ENCODE results near the gene CDC45. TPM values are rescaled to one million over a fixed set of nuclear protein-coding genes. Genes with fewer than 3 reads are reported as not detected.
"Not testable (repeated sequence)": the region's sequence is repeated elsewhere in the genome, so short reads cannot be mapped to it uniquely, and the experiment has no call there.

The CDC45 gene
- polyA plus RNA-seq, 1 donor (not counting 4 experiments of a cell fraction or from before 2014, with no cell fraction given) = 22.7 TPM

- TF ChIP-seq EZH2 (IDR thresholded peaks at IDR 0.05; ENCODE audit: low read length) (no peak), CTCF (optimal IDR thresholded peaks at IDR 0.05 in 1 of 3, IDR thresholded peaks at IDR 0.05 in 1 of 3, conservative IDR thresholded peaks at IDR 0.05 in 1 of 3; ENCODE audit: extremely low read depth in 1 of 3, insufficient read depth in 2 of 3, low read length in 3 of 3) (no peak)
- no peaks in the 10 kb centered on the region for H3K27me3 ChIP-seq (ENCODE audit: control insufficient read depth, extremely low read depth, insufficient read depth, low read length)
- FAIRE-seq = no peak
- H3K27ac ChIP-seq (ENCODE audit: control insufficient read depth, insufficient read depth, low read length) = no peak overlapping the region
- H3K4me1 ChIP-seq (ENCODE audit: control insufficient read depth, extremely low read depth, insufficient read depth, low read length) = no peaks in the 10 kb centered on the region
- H3K79me2 ChIP-seq (ENCODE audit: control insufficient read depth, insufficient read depth, low read length) = peaks cover 49% of the 10 kb centered on the region
- H3K36me3 ChIP-seq (ENCODE audit: control insufficient read depth in 2 of 2, extremely low read depth in 1 of 2, insufficient read depth in 2 of 2, low read length in 2 of 2) = peaks cover 3 to 6% of the 10 kb centered on the region in 2 experiments
- H3K4me3 ChIP-seq (ENCODE audit: control insufficient read depth in 2 of 3, extremely low read depth in 1 of 3, insufficient read depth in 2 of 3, low read depth in 1 of 3, low read length in 3 of 3) = no peak overlapping the region
- H3K4me2 ChIP-seq (ENCODE audit: control insufficient read depth, extremely low read depth, insufficient read depth, low read depth, low read length) = no peak overlapping the region
- dilution Hi-C loops (cut with MboI; ENCODE audit: extremely low pct_ligation_motif_present, low sequenced_read_pairs) = no loop called here
- no peak for DNase-seq (ENCODE audit: low read depth, low spot score)
- H2AFZ ChIP-seq (ENCODE audit: control insufficient read depth, low read length) = no peak overlapping the region
- H3K9ac ChIP-seq (ENCODE audit: control insufficient read depth, extremely low read depth, insufficient read depth, low read length) = no peak overlapping the region
- no peaks in the 10 kb centered on the region for H3K9me3 ChIP-seq (ENCODE audit: control insufficient read depth, low read depth, low read length)
- H3K9me1 ChIP-seq (ENCODE audit: control insufficient read depth, extremely low read depth, insufficient read depth, low read length) = no peaks in the 10 kb centered on the region
- peaks cover 2% of the 10 kb centered on the region for H4K20me1 ChIP-seq (ENCODE audit: control insufficient read depth, extremely low read depth, insufficient read depth, low read length)
Observed at GRCh38 chr22:19442166-19442565, 37.6 kb upstream of the CDC45 start.

DNA sequence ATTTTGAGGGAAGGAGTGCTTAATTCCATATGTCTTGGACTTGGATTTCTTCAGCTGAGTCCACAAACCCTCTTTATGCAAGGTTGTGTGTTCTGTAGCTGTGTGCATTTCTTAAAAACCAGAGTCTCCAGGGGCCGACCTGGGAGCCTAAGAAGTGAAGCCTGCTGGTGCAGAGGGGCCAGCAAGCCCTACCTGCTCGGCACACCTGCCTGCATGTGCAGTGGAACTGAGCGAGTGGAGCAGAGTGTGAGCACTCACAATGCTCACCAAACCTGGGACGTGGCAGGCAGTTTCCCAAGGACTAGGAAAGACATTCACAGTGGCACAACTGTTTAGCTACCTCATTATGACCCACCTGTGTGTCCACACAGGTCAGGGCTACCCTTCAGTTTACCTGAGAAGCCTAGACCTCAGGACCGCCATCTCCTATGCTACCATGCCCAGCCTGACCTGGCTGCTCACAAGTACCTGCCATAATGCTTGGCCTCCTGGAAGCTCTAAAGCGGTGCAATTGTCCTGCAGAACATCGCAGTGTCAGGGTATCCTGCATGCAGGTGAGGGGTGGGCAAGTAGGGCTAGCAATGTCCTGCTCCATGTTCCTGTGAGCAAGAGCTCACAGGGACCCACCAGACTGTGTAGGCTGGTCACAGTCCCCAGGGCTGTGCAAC, 36.0 kb upstream of the CDC45 start:
- Histone ChIP-seq H2AFZ (ENCODE audit: control insufficient read depth, low read length) (no peak overlapping the region), H4K20me1 (ENCODE audit: control insufficient read depth, extremely low read depth, insufficient read depth, low read length) (peaks cover 2% of the 10 kb centered on the region), H3K4me2 (ENCODE audit: control insufficient read depth, extremely low read depth, insufficient read depth, low read depth, low read length) (no peak overlapping the region), H3K9ac (ENCODE audit: control insufficient read depth, extremely low read depth, insufficient read depth, low read length) (no peak overlapping the region), H3K9me1 (ENCODE audit: control insufficient read depth, extremely low read depth, insufficient read depth, low read length) (no peaks in the 10 kb centered on the region), H3K27ac (ENCODE audit: control insufficient read depth, insufficient read depth, low read length) (no peak overlapping the region), H3K4me1 (ENCODE audit: control insufficient read depth, extremely low read depth, insufficient read depth, low read length) (peaks cover 6% of the 10 kb centered on the region), H3K36me3 (ENCODE audit: control insufficient read depth in 2 of 2, extremely low read depth in 1 of 2, insufficient read depth in 2 of 2, low read length in 2 of 2) (peaks cover 3 to 6% of the 10 kb centered on the region in 2 experiments), H3K79me2 (ENCODE audit: control insufficient read depth, insufficient read depth, low read length) (peaks cover 51% of the 10 kb centered on the region), H3K27me3 (ENCODE audit: control insufficient read depth, extremely low read depth, insufficient read depth, low read length) (no peaks in the 10 kb centered on the region), H3K9me3 (ENCODE audit: control insufficient read depth, low read depth, low read length) (no peaks in the 10 kb centered on the region), H3K4me3 (ENCODE audit: control insufficient read depth in 2 of 3, extremely low read depth in 1 of 3, insufficient read depth in 2 of 3, low read depth in 1 of 3, low read length in 3 of 3) (no peak overlapping the region)
- TF ChIP-seq CTCF (optimal IDR thresholded peaks at IDR 0.05 in 1 of 3, IDR thresholded peaks at IDR 0.05 in 1 of 3, conservative IDR thresholded peaks at IDR 0.05 in 1 of 3; ENCODE audit: extremely low read depth in 1 of 3, insufficient read depth in 2 of 3, low read length in 3 of 3) = no peak
- TF ChIP-seq EZH2 (IDR thresholded peaks at IDR 0.05; ENCODE audit: low read length) = no peak
- dilution Hi-C loops (cut with MboI; ENCODE audit: extremely low pct_ligation_motif_present, low sequenced_read_pairs) = no loop called here
- no peak for DNase-seq (ENCODE audit: low read depth, low spot score)
- FAIRE-seq = no peak

DNA sequence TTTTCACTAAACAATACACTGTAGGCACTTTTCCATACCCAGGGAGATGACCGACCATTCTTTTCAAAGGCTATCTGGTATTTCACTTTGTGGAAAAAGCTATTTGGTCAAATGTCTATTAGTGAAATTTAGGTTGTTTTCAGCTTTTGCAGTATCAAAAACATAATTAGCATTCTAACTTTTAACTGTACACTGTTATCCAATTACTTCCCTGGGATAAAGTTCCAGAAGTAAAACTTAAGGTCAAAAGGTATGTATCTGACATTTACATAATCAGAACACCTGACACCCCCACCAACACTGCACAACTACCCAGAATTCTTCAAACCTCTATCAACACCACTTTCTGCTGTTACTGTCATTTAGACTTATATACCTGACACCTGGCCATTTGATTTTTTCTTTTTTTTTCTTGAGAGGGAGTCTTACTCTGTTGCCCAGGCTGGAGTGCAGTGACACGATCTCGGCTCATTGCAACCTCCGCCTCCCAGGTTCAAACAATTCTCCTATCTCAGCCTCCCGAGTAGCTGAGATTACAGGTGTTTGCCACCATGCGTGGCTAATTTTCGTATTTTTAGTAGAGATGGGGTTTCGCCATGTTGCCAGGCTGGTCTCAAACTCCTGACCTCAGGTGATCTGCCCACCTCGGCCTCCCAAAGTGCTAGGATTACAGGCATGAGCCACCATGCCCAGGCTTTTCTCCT, 34.3 kb upstream of the CDC45 start:
- H3K27ac ChIP-seq (ENCODE audit: control insufficient read depth, insufficient read depth, low read length); DNase-seq (ENCODE audit: low read depth, low spot score); H3K4me3 ChIP-seq (ENCODE audit: control insufficient read depth in 2 of 3, extremely low read depth in 1 of 3, insufficient read depth in 2 of 3, low read depth in 1 of 3, low read length in 3 of 3); FAIRE-seq; H4K20me1 ChIP-seq (ENCODE audit: control insufficient read depth, extremely low read depth, insufficient read depth, low read length); H3K9me1 ChIP-seq (ENCODE audit: control insufficient read depth, extremely low read depth, insufficient read depth, low read length); H3K9me3 ChIP-seq (ENCODE audit: control insufficient read depth, low read depth, low read length); H3K9ac ChIP-seq (ENCODE audit: control insufficient read depth, extremely low read depth, insufficient read depth, low read length); H3K4me2 ChIP-seq (ENCODE audit: control insufficient read depth, extremely low read depth, insufficient read depth, low read depth, low read length); dilution Hi-C loops (cut with MboI; ENCODE audit: extremely low pct_ligation_motif_present, low sequenced_read_pairs); H3K27me3 ChIP-seq (ENCODE audit: control insufficient read depth, extremely low read depth, insufficient read depth, low read length); H3K4me1 ChIP-seq (ENCODE audit: control insufficient read depth, extremely low read depth, insufficient read depth, low read length); H2AFZ ChIP-seq (ENCODE audit: control insufficient read depth, low read length): not testable (repeated sequence)
- Histone ChIP-seq H3K36me3 (ENCODE audit: control insufficient read depth in 2 of 2, extremely low read depth in 1 of 2, insufficient read depth in 2 of 2, low read length in 2 of 2) (peaks cover 3 to 14% of the 10 kb centered on the region in 2 experiments), H3K79me2 (ENCODE audit: control insufficient read depth, insufficient read depth, low read length) (peaks cover 49% of the 10 kb centered on the region)
